ENCODE measurements around the gene FAM167B.
"Not testable (repeated sequence)": the region's sequence is repeated elsewhere in the genome, so short reads cannot be mapped to it uniquely, and the experiment has no call there.

The FAM167B gene

DNA sequence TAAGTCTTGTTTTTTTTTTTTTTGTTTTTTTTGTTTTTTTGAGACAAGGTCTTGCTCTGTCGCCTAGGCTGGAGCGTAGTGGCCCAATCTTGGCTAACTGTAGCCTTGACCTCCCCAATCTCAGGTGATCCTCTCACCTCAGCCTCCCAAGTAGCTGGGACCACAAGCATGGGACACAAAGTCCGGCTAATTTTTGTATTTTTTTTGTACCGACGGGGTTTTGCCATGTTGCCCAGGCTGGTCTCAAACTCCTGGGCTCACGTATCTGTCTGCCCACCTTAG is 10.1 kb downstream of the FAM167B start:
- WGBS, 2 experiments, result 94 to 95% methylated on average over 6 of the region's 6 CpGs
- Histone ChIP-seq H3K9me3 (ENCODE audit: control insufficient read depth, low read length) (no peaks in the 10 kb centered on the region), H3K27me3 (ENCODE audit: control insufficient read depth, insufficient read depth, low read length, poor library complexity, severe bottlenecking) (no peaks in the 10 kb centered on the region), H3K4me3 (ENCODE audit: insufficient read depth, low read depth, low read length) (no peak overlapping the region), H3K36me3 (ENCODE audit: control insufficient read depth, insufficient read depth, low read length) (no peaks in the 10 kb centered on the region), H3K4me1 (ENCODE audit: control insufficient read depth, insufficient read depth, low read length) (no peaks in the 10 kb centered on the region), H3K27ac (ENCODE audit: insufficient read depth, low read depth, low read length, poor library complexity, severe bottlenecking) (no peak overlapping the region)

DNA sequence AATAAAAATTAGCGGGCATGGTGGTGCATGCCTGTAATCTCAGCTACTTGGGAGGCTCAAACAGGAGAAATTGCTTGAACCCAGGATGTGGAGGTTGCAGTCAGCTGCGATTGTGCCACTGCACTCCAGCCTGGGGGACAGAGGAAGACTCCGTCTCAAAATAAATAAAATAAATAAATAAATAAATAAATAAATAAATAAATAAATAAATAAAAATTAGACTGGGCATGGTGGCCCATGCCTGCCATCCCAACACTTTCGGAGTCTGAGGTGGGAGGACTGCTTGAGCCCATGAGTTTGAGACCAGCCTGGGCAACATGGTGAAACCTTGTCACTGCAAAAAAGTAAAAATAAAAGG is 16.2 kb downstream of the FAM167B start:
- not testable (repeated sequence) for H3K4me1 ChIP-seq (ENCODE audit: control insufficient read depth, insufficient read depth, low read length); H3K36me3 ChIP-seq (ENCODE audit: control insufficient read depth, insufficient read depth, low read length); H3K27ac ChIP-seq (ENCODE audit: insufficient read depth, low read depth, low read length, poor library complexity, severe bottlenecking); H3K27me3 ChIP-seq (ENCODE audit: control insufficient read depth, insufficient read depth, low read length, poor library complexity, severe bottlenecking); H3K9me3 ChIP-seq (ENCODE audit: control insufficient read depth, low read length); H3K4me3 ChIP-seq (ENCODE audit: insufficient read depth, low read depth, low read length)
- WGBS, 2 experiments, result 92 to 95% methylated on average over 3 of the region's 4 CpGs

DNA sequence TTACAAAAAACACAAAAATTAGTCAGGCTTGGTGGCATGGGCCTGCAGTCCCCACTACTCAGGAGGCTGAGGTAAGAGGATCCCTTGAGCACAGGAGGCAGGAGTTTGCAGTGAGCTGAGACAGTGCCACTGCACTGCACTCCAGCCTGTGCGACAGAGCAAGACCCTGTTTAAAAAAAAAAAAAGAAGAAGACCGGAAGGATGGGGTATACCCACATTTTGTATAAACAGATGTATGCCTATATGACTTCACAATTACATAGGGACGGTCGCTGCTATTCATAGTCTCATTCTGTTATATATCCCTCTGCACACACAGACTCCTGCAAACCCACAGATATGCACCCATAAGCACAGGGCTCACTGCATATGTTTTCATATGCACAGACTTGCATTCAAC is 16.7 kb downstream of the FAM167B start:
- Histone ChIP-seq H3K9me3 (ENCODE audit: control insufficient read depth, low read length) (no peaks in the 10 kb centered on the region), H3K4me3 (ENCODE audit: insufficient read depth, low read depth, low read length) (no peak overlapping the region), H3K27me3 (ENCODE audit: control insufficient read depth, insufficient read depth, low read length, poor library complexity, severe bottlenecking) (no peaks in the 10 kb centered on the region), H3K36me3 (ENCODE audit: control insufficient read depth, insufficient read depth, low read length) (no peaks in the 10 kb centered on the region), H3K27ac (ENCODE audit: insufficient read depth, low read depth, low read length, poor library complexity, severe bottlenecking) (no peak overlapping the region), H3K4me1 (ENCODE audit: control insufficient read depth, insufficient read depth, low read length) (no peaks in the 10 kb centered on the region)
- 92 to 97% methylated on average over 3 to 4 of the region's 4 CpGs for WGBS, 2 experiments

DNA sequence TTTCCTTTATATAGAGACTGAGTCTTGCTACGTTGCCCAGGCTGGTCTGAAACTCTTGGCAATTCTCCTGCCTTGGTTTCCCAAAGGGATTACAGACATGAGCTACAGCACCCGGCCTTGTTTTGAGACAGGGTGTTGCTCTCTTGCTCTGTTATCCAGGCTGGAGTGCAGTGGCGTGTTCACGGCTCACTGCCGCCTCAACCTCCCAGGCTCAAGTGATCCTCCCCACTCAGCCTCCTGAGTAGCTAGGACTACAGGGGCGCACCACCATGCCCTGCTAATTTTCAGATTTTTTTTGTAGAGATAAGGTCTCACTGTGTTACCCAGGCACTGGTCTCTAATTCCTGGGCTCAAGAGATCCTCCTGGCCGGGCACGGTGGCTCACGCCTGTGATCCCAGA is 18.8 kb downstream of the FAM167B start:
- Histone ChIP-seq H3K27me3 (ENCODE audit: control insufficient read depth, insufficient read depth, low read length, poor library complexity, severe bottlenecking) (no peaks in the 10 kb centered on the region), H3K9me3 (ENCODE audit: control insufficient read depth, low read length) (no peaks in the 10 kb centered on the region), H3K4me1 (ENCODE audit: control insufficient read depth, insufficient read depth, low read length) (no peaks in the 10 kb centered on the region), H3K27ac (ENCODE audit: insufficient read depth, low read depth, low read length, poor library complexity, severe bottlenecking) (no peak overlapping the region), H3K4me3 (ENCODE audit: insufficient read depth, low read depth, low read length) (no peak overlapping the region), H3K36me3 (ENCODE audit: control insufficient read depth, insufficient read depth, low read length) (no peaks in the 10 kb centered on the region)
- WGBS, 2 experiments, result 92 to 93% methylated on average over 9 of the region's 9 CpGs

DNA sequence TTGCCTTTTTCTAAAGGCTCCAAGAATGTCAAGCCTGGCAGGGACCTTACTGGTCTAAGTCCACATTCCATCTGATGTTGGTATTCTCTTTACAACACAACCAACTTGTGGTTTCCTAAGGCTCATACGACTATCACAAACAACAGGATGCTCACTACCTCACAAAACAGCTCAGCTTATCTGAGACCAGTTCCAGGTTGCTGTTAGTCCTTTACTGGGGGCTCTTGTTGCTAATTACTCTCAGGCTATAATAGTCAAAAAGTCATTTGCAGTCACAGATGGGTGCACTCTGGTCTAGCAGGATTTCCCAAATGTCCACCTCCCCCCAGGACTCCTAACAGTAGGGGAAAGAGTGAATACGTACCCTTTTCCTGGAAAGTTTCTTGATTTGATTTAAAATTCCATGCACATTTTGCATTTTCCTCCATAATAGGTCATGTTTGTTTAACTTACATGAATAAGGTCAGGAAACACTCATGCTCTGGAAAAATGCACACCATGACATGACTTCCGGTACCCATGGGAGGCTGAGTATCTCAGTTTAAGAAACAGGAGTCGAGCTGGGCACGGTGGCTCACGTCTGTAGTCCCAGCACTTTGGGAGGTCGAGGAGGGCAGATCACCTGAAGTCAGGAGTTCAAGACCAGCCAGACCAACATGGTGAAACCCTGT is 20.0 kb downstream of the FAM167B start:
- Histone ChIP-seq H3K27me3 (ENCODE audit: control insufficient read depth, insufficient read depth, low read length, poor library complexity, severe bottlenecking) (no peaks in the 10 kb centered on the region), H3K4me1 (ENCODE audit: control insufficient read depth, insufficient read depth, low read length) (no peaks in the 10 kb centered on the region), H3K36me3 (ENCODE audit: control insufficient read depth, insufficient read depth, low read length) (no peaks in the 10 kb centered on the region), H3K9me3 (ENCODE audit: control insufficient read depth, low read length) (no peaks in the 10 kb centered on the region), H3K27ac (ENCODE audit: insufficient read depth, low read depth, low read length, poor library complexity, severe bottlenecking) (no peak overlapping the region), H3K4me3 (ENCODE audit: insufficient read depth, low read depth, low read length) (no peak overlapping the region)
- WGBS, 2 experiments, result 90 to 91% methylated on average over 7 of the region's 7 CpGs

DNA sequence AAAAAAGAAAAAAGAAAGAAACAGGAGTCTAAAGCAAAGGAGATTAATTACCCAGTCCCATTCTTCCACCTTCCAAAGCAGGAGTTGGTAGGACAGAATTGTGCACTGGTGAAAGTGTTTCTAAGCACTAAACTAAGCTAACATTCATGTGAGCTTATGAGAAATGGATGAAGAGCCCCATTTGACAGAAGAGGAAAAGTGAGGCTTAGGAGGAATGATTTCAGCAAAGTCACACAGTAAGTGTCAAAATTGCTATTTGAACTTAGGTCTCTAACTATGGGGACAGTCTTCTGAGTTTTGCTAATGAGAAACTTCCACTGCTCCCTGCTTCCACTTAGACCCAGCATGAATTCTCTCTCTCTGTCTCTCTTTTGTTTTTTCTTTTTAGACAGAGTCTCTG is 22.7 kb downstream of the FAM167B start:
- no peak overlapping the region for H3K4me3 ChIP-seq (ENCODE audit: insufficient read depth, low read depth, low read length)

DNA sequence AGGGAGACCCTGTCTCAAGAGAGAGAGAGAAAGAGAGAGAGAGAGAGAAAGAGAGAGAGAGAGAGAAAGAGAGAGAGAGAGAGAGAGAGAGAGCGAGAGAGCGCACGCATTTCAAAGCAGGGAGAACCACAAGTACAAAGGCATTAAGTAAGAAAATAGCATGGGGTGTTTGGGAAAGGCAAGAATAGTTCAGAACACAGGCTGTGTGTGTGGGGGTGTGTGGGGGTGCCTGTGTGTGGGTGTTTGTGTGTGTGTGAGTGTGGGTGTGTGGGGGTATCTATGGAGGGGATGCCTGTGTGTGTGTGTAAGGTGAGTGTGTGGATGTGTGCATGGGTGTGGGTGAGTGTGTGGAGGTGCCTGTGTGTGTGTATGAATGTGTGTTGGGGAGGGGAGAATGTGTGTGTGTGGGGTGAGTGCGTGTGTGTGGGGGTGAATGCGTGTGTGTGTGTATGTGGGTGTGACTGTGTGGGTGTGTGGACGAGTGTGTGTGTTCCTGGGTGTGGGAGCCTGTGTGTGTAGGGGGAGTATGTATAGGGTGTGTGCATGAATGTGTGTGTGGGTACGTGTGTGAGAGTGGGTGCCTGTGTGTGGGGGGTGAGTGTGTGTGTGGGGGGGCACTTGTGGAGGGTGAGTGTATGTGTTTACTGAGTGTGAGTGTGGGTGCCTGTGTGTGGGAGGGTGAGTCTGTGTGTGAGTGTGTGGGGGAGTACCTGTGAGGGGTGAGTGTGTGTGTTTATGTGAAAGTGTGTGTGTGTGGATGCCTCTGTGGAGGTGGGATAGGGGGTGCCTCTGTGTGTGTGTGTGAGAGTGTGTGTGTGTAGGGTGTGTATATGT is 25.8 kb downstream of the FAM167B start:
- no peaks in the 10 kb centered on the region for H3K4me1 ChIP-seq (ENCODE audit: control insufficient read depth, insufficient read depth, low read length)
- H3K4me3 ChIP-seq (ENCODE audit: insufficient read depth, low read depth, low read length), result no peak overlapping the region
- no peaks in the 10 kb centered on the region for H3K27me3 ChIP-seq (ENCODE audit: control insufficient read depth, insufficient read depth, low read length, poor library complexity, severe bottlenecking)
- no peaks in the 10 kb centered on the region for H3K36me3 ChIP-seq (ENCODE audit: control insufficient read depth, insufficient read depth, low read length)
- no peak overlapping the region for H3K27ac ChIP-seq (ENCODE audit: insufficient read depth, low read depth, low read length, poor library complexity, severe bottlenecking)
- no peaks in the 10 kb centered on the region for H3K9me3 ChIP-seq (ENCODE audit: control insufficient read depth, low read length)
- 86% methylated on average over 7 of the region's 7 CpGs for WGBS, 2 experiments

More for the DNA sequence above, 22.7 kb downstream of the FAM167B start:
- no peak overlapping the region for H3K27ac ChIP-seq (ENCODE audit: insufficient read depth, low read depth, low read length, poor library complexity, severe bottlenecking)
- no peaks in the 10 kb centered on the region for H3K36me3 ChIP-seq (ENCODE audit: control insufficient read depth, insufficient read depth, low read length)
- H3K4me1 ChIP-seq (ENCODE audit: control insufficient read depth, insufficient read depth, low read length), result no peaks in the 10 kb centered on the region
- no peaks in the 10 kb centered on the region for H3K27me3 ChIP-seq (ENCODE audit: control insufficient read depth, insufficient read depth, low read length, poor library complexity, severe bottlenecking)
- no peaks in the 10 kb centered on the region for H3K9me3 ChIP-seq (ENCODE audit: control insufficient read depth, low read length)

DNA sequence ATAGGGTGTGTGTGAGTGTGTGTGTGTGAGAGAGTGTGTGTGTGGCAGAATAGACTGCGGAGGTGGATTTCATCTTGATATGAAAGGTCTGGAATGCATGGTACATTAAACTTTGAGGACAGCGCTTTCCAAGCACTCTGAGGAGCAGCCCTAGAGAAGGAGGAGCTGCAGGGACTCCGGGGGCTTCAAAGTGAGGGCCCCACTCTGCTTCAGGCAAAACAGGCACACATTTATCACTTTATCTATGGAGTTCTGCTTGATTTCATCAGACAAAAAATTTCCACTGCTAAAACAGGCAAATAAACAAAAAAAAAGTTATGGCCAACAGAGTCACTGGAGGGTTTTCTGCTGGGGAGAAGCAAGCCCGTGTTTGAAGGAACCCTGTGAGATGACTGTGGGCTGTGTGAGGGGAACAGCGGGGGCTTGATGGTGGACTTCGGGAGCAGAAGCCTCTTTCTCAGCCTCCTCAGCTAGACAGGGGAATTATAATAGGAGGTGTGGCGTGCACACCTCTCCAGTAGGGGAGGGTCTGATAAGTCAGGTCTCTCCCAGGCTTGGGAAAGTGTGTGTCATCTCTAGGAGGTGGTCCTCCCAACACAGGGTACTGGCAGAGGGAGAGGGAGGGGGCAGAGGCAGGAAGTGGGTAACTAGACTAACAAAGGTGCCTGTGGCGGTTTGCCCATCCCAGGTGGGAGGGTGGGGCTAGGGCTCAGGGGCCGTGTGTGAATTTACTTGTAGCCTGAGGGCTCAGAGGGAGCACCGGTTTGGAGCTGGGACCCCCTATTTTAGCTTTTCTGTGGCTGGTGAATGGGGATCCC is 26.6 kb downstream of the FAM167B start:
- Histone ChIP-seq H3K36me3 (ENCODE audit: control insufficient read depth, insufficient read depth, low read length) (no peaks in the 10 kb centered on the region), H3K9me3 (ENCODE audit: control insufficient read depth, low read length) (no peaks in the 10 kb centered on the region), H3K4me1 (ENCODE audit: control insufficient read depth, insufficient read depth, low read length) (no peaks in the 10 kb centered on the region), H3K4me3 (ENCODE audit: insufficient read depth, low read depth, low read length) (no peak overlapping the region), H3K27me3 (ENCODE audit: control insufficient read depth, insufficient read depth, low read length, poor library complexity, severe bottlenecking) (no peaks in the 10 kb centered on the region), H3K27ac (ENCODE audit: insufficient read depth, low read depth, low read length, poor library complexity, severe bottlenecking) (no peak overlapping the region)
- WGBS, 2 experiments, result 53 to 58% methylated on average over 10 of the region's 10 CpGs

DNA sequence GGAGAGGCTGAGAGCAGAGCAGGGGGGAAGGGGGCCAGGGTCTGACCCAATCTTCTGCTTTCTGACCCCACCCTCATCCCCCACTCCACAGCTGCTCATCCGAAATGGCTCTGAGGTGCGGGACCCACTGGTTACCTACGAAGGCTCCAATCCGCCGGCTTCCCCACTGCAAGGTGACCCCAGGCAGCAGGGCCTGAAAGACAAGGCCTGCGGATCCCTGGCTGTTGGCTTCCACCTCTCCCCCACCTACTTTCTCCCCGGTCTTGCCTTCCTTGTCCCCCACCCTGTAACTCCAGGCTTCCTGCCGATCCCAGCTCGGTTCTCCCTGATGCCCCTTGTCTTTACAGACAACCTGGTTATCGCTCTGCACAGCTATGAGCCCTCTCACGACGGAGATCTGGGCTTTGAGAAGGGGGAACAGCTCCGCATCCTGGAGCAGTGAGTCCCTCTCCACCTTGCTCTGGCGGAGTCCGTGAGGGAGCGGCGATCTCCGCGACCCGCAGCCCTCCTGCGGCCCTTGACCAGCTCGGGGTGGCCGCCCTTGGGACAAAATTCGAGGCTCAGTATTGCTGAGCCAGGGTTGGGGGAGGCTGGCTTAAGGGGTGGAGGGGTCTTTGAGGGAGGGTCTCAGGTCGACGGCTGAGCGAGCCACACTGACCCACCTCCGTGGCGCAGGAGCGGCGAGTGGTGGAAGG is 27.8 kb downstream of the FAM167B start:
- Histone ChIP-seq H3K4me3 (ENCODE audit: insufficient read depth, low read depth, low read length) (no peak overlapping the region), H3K27me3 (ENCODE audit: control insufficient read depth, insufficient read depth, low read length, poor library complexity, severe bottlenecking) (no peaks in the 10 kb centered on the region), H3K27ac (ENCODE audit: insufficient read depth, low read depth, low read length, poor library complexity, severe bottlenecking) (no peak overlapping the region), H3K9me3 (ENCODE audit: control insufficient read depth, low read length) (no peaks in the 10 kb centered on the region), H3K4me1 (ENCODE audit: control insufficient read depth, insufficient read depth, low read length) (no peaks in the 10 kb centered on the region), H3K36me3 (ENCODE audit: control insufficient read depth, insufficient read depth, low read length) (no peaks in the 10 kb centered on the region)
- 88 to 91% methylated on average over 31 of the region's 31 CpGs for WGBS, 2 experiments

DNA sequence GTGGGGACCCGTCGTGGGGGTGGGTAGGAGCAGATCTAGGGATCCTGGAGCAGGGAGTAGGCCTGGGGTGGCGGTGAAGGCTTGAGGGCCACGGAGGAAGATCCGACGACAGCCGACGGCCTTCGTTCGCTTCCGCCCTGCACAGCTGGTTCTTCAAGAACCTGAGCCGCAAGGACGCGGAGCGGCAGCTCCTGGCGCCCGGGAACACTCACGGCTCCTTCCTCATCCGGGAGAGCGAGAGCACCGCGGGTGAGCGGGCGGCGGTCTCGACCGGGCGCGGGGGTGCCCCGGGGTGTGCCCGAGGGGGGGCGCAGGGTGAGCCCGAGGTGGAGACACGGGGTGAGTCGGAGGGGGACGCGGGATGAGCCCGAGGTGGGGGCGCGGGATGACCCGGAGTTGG is 28.4 kb downstream of the FAM167B start:
- H3K27ac ChIP-seq (ENCODE audit: insufficient read depth, low read depth, low read length, poor library complexity, severe bottlenecking), result no peak overlapping the region
- no peaks in the 10 kb centered on the region for H3K36me3 ChIP-seq (ENCODE audit: control insufficient read depth, insufficient read depth, low read length)
- no peaks in the 10 kb centered on the region for H3K4me1 ChIP-seq (ENCODE audit: control insufficient read depth, insufficient read depth, low read length)
- H3K9me3 ChIP-seq (ENCODE audit: control insufficient read depth, low read length), result no peaks in the 10 kb centered on the region
- WGBS, 2 experiments, result 95% methylated on average over 41 of the region's 41 CpGs
- H3K27me3 ChIP-seq (ENCODE audit: control insufficient read depth, insufficient read depth, low read length, poor library complexity, severe bottlenecking), result no peaks in the 10 kb centered on the region
- H3K4me3 ChIP-seq (ENCODE audit: insufficient read depth, low read depth, low read length), result no peak overlapping the region

Data from ectodermal cell (in vitro differentiated cells).